GM21786 (cell line): ENCODE measurements around the gene SLC25A18.

ENCODE experiments used
- ATAC-seq: cut with Tn5 transposase; IDR thresholded peaks from one replicate; pipeline ENCODE4 v1.9.1; 2021; ENCODE audit not compliant: unreplicated experiment

The SLC25A18 gene

DNA sequence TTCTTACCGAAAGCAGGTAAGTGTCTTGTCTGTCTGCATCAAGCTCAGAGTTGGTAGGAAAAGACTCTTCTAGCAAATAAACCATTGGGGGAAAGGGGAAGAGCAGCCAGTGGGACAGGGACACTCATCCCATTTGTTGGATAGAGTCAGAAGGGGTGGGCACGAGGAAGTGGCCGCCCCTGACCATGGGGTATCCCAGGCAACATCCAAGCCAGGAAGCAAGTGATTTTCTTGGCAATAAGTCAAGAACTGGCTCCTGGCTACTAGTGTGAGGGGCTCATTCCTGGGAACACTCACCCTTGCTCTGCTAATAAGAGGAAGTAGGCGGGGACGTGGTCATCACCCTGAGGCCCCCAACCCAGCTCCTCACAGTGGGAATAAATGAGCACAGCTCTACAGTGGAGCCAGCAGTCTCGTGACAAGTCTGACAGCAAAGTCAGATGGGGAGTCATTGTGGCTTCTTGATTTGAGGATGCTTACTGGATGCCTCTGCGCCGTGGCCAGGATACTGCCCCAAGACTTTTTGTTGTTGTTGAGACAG, 6.7 kb downstream of the SLC25A18 start:
- ATAC-seq, result no peak

DNA sequence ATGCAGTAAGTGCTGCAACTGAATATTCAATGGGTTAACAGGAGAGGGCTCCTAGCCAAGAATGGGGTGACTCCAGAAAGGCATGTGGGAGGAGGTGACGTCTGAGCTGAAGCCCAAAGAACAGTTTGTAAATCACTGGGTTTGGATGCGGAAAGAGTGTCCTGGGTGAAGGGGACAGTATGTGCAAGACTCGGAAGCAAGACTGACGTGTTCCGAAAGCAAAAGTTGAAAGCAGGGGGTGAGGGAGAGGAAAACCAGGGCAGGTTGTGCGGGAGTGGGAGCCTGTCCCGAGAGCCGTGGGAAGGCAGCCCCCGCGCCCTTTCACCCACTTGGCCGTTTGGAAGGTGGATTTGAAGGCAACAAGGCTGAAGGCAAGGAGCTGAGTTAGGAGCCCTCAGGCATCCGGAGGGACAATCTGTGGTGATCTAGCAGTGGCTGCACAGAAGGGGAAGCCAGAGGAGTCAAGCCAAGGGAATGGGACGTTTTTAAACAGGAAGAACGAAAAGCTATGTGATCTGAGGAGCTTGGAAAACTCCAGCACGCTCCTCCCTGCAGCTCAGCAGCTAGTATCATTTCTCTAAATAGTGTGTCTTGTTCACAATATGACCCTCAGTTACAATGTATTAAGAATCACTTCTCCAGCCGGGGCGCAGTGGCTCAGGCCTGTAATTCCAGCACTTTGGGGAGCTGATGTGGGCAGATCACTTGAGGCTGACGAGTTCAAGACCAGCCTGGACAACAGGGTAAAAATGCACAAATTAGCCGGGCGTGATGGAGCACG, 7.7 kb downstream of the SLC25A18 start:
- no peak for ATAC-seq

DNA sequence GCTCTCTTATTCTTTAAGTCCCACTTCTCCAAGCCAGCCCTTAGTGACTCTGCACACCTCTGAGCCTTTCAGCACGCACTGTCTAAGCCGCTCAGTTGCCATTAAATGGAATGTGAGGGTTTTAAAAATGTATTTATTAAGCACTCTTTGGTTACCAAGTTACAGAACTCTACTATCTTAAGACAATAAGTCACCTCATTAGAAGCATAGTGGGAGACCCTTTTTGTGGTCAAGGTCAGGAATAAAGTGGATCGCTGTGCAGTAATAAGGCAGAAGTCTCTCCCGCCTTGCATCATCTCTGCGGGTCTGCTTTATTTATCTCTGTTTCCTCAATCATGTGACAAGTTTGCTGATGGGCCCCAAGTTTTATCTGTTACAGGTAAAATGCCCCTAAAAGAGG, 11.9 kb downstream of the SLC25A18 start:
- ATAC-seq, result no peak

DNA sequence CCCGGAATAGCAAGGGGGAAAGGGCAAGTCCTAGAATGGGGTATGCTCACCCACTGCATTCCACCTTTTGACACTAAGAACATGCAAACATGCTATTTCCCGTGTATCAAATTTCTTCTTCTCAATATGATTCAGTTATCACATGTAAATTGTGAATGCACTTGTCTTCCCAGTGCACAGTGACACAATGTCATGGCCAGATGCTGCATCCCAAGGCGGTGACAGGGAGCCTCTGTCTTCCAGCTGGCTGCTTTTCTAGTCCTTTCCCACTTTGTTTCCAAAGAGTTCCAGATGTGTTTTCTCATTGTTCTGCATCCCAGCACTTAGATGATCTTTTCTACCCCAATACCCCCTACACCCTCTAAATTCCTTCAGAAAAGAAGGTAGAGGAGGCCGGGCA, 12.4 kb downstream of the SLC25A18 start:
- ATAC-seq, result no peak

DNA sequence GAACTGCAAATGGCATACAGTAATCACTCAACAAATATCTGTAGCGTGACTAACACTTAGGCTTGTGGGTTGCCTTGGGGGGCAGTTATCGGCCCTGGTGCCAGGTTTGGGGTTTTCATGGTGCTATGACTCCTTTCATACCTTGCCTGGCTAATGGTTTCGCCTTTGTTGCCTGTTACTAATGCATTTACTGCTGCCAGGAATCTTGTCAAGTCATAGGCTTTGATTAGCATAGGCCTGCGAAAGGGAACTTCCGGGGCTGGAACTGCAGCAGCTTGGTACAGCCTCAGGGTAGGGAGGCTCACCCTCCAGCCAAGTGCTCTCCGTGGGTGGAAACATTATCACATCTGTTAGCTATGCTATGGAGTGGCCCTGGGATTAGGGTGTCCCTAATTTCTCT, 13.2 kb downstream of the SLC25A18 start:
- no peak for ATAC-seq

DNA sequence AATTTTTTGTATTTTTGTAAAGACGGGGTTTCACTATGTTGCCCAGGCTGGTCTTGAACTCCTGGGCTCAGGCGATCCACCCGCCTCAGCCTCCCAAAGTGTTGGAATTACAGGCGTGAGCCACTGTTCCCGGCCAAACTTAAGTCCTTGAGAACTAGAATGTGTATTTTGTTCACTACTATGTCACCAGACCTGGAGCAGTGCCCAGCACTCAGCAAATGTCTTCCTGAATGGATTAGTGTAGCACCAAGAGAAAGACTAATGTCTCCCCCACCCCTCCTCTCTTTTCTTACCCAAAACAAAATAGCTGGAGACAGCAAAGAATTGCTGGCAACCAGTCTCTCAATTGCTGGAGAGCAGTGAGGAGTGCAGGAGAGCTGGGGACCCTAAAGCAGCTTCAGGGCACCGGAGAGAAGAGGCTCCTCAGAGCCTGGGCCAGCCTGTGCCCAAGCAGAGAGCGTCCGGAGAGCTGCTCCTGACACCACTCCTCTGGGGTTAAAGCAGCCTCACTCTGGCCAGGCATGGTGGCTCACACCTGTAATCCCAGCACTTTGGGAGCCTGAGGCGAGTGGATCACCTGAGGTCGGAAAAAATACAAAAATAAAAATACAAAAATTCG, 14.9 kb downstream of the SLC25A18 start:
- ATAC-seq, result no peak

DNA sequence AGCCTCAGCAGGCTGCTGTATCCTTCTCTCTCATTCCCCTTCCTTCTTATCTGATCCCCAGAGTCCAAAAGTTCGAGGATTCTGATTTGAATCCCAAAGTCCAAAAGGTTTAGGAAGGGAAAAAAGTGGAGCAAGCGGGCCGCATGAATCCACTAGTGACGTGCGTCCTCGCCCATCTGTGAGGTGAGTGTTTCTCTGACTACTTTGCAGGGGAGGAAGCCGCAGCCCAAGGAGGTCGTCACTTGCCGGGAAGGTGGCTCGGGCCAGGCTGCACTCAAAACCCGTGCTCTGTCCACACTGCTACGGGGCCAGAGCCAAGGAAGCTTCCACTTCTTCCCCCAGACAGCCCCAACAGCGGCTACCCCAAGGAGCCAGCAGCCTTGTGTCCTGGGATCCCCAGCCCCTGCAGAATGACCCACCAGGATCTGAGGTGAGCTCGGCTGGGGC, 16.3 kb downstream of the SLC25A18 start:
- ATAC-seq, result no peak

DNA sequence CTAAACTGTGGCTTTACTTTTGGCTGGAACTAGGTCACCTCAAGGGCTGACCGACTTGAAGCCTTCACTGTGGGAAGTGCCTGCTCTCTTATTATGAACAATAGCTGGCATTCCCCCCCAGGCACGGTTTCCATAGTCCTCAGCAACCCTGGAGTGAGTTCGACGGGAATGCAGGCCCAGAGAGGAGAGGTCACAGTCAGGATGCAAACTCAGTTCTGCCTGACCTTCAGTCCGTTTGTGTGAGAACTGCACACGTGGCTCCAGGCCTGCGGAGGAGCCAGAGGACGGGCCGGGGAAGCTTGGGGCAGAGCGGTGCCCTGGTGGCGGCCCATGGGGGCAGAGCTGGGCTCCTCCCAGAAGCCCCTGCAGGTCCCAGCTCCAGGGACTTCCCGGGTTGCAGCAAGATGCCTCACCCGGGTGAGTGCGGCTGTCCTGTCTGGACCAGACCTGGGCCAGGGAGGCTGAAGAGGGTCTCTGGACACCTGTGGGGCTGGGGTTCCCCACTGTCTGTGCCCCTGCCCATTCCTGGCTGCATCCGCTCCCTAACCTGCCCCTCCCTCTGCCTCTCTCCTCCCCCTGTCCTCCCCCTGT, 17.2 kb downstream of the SLC25A18 start:
- no peak for ATAC-seq

DNA sequence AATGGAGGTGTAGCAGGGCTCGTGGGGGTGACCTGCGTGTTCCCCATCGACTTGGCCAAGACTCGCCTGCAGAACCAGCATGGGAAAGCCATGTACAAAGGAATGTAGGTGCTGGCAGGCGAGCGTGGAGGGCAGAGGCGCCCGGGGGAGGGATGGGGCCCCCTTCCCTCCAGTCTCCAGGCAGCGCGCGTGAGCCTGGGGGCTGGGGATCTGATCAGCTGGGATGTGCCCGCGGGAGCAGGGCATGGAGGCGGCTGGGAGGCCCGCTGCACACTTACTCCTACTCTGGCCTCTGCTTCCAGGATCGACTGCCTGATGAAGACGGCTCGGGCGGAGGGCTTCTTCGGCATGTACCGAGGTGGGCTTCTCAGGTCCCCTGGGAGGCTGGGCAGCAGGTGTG, 17.8 kb downstream of the SLC25A18 start:
- no peak for ATAC-seq

DNA sequence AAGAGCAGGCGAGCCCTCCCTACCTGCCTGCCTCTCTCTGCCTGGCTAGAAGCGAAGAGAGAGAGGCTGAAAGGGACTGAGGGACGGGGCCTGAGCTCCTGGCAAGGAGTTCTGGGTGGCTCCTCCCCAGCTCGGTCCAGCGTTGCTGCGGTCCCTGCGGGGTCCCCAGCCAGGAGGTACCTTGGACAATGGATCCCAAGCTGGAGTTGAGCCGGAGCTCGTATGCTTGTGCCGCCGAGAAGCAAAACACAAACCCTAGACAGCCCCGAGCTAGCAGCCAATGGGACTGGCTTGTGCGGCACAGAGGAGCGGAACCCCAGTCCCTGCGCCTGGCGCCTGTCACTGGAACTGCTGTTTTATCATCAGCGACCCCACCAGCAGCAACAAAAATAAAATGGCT, 18.3 kb downstream of the SLC25A18 start:
- no peak for ATAC-seq

DNA sequence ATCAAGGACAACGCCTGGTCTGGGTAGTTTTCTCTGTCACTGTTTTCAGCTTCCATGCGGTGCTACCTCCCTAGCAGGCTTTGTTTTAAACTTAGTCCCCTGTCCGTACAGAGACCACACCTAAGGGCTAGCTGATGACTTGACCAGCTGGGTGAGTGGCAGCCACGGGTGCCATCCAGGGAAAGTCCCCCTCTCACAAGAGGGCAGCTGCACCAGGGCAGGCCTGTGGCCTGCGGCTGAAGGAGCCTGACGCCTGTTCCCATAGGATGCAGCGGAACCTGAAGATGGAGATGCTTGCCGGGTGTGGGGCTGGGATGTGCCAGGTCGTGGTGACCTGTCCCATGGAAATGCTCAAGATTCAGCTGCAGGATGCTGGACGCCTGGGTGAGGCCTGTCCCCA, 19.9 kb downstream of the SLC25A18 start:
- no peak for ATAC-seq

DNA sequence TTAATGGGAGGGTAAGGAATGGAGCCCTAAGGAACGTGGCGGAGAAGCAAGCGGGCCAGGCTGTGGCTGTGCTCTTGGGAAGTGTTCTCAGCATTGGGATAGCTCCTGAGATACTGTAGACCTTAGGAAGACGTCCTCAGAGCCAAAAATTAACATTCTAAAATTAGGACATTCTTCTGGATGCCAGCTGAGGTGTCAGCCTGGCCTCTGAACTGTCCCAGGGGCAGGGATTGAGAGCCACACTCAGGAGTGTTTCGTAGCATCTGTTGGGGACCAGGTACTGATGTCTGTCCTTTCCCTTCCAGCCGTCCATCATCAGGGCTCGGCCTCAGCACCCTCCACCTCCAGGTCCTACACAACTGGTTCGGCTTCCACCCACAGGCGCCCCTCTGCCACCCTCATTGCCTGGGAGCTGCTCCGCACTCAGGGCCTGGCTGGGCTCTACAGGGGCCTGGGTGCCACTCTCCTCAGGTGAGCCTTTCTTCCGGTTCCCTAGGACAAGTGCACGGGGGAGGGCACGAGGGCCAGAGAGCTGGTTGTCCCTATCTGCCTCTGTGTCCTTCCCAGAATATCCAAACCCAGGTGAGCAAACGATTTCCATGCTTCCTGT, 23.6 kb downstream of the SLC25A18 start:
- no peak for ATAC-seq

DNA sequence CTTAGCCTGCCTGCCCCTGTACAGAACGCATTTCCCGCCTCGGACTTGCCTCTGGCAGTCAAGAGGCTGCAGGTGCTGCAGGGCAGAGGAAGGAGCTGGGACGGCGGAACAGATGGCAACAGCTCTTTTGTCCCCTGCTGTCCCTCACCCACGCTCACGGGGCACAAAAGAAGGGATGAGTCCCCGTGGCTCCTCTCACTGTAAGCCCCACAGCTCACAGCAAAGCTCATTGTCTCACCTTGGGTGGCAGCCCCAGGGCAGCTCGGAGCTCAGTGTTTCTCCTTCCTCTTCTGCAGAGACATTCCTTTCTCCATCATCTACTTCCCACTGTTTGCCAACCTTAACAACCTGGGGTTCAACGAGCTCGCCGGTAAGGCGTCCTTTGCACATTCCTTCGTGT, 24.3 kb downstream of the SLC25A18 start:
- ATAC-seq, result no peak

DNA sequence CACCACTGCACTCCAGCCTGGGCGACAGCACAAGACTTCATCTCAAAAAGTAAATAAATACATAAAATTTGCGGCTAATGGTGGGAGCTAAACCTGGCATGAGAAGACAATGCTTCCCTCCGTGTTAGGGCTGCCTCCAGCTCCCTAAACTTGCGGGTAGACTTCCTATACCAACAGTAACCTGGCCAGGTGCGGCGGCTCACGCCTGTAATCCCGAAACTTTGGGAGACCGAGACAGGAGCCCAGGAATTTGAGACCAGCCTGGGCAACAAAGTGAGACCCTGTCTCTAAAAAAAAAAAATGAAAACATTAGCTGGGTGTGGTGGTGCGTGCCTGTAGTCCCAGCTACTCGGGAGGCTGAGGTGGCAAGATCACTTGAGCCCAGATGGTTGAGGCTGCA, 25.3 kb downstream of the SLC25A18 start:
- no peak for ATAC-seq

DNA sequence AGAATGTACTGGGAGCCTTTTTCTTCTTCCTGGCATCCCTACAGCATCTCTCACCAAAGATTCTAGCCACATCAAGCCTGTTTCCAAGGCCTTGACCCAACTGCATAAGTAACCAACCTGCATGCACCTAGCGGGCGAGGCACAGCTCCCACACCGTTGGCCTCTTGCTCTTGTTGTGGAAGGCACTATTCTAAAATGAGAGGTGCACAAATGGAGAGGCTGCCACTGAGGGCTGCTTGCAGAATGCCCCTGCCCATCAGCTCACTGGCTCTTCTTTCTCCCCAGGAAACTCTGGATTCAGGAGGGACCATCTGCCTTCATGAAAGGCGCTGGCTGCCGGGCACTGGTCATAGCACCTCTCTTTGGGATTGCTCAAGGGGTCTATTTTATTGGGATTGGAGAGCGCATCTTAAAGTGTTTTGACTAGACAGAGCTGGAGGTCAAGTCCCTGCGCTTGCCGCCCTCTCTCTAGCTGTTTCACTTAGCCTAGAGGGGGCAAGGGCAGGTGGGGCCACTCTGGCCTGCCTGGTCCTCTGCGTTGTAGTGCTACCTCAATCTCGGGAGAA, 26.6 kb downstream of the SLC25A18 start:
- ATAC-seq, result no peak

DNA sequence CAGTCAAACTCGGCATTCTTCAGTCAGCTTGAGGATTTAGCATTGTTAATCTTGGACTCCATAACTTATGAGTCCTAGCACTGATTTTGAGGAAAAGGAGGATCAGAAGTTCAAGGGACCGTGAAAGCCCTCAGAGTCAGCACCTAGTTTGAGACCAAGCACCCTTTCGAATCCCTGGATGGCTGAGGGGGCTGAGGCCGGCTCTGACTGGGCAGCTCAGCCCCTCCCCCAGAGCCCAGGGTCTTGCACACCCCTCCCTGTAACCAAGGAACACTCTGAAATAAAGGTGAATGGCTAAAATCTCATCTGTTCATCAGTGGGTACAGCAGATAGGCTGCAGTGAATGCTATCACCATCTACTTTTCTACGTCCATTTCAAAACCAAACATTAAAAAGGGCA, 27.3 kb downstream of the SLC25A18 start:
- no peak for ATAC-seq

DNA sequence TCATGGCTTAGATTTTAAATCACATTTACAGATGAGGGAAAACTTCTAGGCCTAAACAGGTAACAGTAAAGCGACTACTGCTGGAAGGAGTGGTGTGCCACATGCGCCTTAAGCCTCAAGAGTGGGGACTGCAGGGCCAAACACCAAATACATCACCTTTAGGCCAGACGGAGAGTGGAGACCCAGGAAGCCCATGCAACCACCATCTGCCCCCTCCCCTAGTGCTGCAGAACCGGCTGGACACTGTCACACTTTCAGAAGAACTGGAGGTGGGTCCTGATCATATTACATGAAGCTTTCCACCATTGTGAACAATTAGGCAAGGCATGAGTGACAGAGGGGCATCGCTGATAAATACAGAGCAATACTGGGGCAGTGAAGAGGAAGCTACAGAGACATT, 28.9 kb downstream of the SLC25A18 start:
- no peak for ATAC-seq

DNA sequence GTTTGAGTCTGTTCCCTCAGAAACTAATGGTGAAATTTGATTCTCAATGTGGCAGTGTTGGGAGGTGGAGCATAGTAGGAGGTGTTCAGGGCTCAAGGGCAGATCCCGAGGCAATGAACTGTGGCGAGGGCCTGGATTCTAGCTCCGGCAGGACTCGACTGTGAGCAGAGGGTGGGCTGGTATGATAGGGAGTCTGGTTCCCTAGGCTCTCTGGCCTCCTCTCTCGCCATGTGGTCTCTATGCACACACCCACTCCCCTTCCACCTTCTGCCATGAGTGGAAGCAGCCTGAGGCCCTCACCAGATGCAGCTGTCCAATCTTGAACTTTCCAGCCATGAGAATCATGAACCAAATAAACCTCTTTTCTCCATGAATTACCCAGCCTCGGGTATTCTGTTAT, 32.9 kb downstream of the SLC25A18 start:
- ATAC-seq, result no peak

DNA sequence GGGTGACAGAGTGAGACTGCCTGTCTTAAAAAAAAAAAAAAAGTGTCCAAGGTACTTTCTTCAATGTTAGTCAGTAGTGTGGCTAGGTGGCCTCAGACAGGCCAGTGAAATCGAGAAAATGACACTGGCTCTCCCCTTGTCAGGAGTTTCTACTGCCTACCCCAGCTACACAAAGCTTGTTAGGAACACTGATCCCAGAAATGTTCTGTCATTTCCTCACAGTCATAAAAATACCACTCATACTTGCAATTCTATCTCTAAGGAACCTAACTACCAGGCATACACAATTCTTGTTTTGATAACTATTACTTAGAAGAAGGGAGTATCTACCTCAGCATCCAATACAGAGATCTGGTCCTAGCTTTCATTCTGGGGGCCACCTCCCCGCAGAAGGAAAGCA, 33.9 kb downstream of the SLC25A18 start:
- no peak for ATAC-seq

DNA sequence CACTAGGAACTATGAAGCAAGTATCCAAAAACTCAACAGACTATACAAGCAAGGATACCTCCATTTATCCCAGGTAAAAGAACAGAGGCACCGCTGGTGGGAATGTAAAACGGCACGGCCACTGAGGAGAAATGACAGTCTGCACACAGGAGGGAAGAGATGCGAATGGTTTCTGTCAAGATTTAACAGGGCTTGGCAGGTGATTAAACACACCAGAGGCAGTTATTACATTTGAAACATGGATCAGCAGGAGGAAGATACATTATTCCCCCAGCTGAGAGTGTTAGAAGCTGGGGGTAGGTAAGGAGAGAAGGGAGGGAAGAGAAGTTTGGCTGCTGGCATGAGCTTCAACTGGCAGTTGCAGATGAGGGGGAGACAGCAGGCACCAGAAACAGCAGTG, 35.0 kb downstream of the SLC25A18 start:
- no peak for ATAC-seq

DNA sequence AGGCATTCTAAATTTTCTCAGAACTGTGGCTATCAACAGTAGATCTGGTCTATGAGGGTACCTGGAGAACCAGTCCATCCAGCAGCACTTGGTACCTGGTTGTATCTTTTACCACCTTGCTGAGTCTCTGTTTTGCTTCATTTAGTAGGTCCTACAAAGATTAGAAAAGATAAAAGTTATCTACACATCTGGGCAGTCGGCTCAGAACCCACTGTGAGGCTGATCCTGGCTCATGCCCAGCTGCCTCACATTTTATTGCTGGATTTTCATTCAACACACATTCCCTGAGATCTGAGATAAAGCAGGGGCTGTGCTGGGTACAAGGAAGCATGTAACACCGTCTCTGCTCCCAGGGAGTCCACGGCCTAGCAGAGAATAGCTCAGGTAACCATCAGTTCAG, 37.7 kb downstream of the SLC25A18 start:
- ATAC-seq, result no peak
